NCI-H2107 treated with DMSO at 0.1 percent for 48 hours (cell line): ENCODE data around the gene HOXB6.

ENCODE experiments used
- DNase-seq: peaks from one replicate; lab custom pipeline; 2025; ENCODE audit not compliant: unreplicated experiment; lab: John Stamatoyannopoulos, UW

The HOXB6 gene

GRCh38 chr17:48583708-48584222 is 21.0 kb downstream of the HOXB6 start:
- DNase-seq: no peak

- DNase-seq: peak; percentile 57
Measured at GRCh38 chr17:48582750-48583069, 22.1 kb downstream of the HOXB6 start.

GRCh38 chr17:48579760-48580554 is 24.8 kb downstream of the HOXB6 start:
- no peak for DNase-seq

- peak; percentile 71 for DNase-seq
Measured at GRCh38 chr17:48579471-48579759, 25.4 kb downstream of the HOXB6 start.

- DNase-seq: peak; percentile 71
Measured at GRCh38 chr17:48578616-48579470, 25.9 kb downstream of the HOXB6 start.

GRCh38 chr17:48577946-48578615 is 26.7 kb downstream of the HOXB6 start, which contains the start of gene HOXB4:
HOXB4 (minus strand) TSS chr17:48578350; CDS start chr17:48578319, 31 bp downstream.
- peak; percentile 82 for DNase-seq

- no peak for DNase-seq
Measured at GRCh38 chr17:48577330-48577945, 27.3 kb downstream of the HOXB6 start.

- no peak for DNase-seq
Measured at GRCh38 chr17:48576479-48577309, 28.1 kb downstream of the HOXB6 start.

GRCh38 chr17:48575673-48576478 is 28.9 kb downstream of the HOXB6 start:
- DNase-seq: no peak

- peak; percentile 81 for DNase-seq
Measured at GRCh38 chr17:48575066-48575582, 29.7 kb downstream of the HOXB6 start.

GRCh38 chr17:48574505-48575065 is 30.2 kb downstream of the HOXB6 start:
- DNase-seq: no peak

GRCh38 chr17:48571826-48572417 is 32.9 kb downstream of the HOXB6 start:
- no peak for DNase-seq

GRCh38 chr17:48571024-48571818 is 33.6 kb downstream of the HOXB6 start:
- DNase-seq: no peak

GRCh38 chr17:48570325-48571023 is 34.3 kb downstream of the HOXB6 start:
- DNase-seq: no peak

GRCh38 chr17:48569674-48570324 is 35.0 kb downstream of the HOXB6 start:
- DNase-seq: no peak

- DNase-seq: no peak
Measured at GRCh38 chr17:48569240-48569582, 35.6 kb downstream of the HOXB6 start.
